ENCODE data around the gene PLRG1. TPM values are rescaled to one million over a fixed set of nuclear protein-coding genes. Genes with fewer than 3 reads are reported as not detected.

Gene PLRG1
- polyA plus RNA-seq, 1 experiment, result 98.6 TPM

DNA sequence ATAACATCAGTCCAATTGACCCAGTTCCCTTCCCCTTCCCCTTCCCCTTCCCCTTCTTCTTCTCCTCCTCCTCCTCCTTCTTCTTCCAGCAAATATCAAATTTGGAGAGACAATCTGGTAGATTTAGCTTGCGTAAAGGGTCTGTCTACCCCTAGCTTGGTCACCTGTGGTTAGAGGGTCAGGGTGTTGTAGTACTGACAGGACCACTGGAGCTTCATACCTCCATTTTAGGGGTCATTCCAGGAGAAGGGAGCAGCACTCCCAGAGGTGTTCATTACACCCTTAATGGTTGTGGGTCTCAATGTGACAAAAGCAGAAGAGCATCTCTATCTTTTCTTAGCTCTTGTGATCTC is 8.9 kb upstream of the PLRG1 start:
- CTCF ChIA-PET, result interaction anchor here (0.6 to 4.2 kb wide), 16 partner anchors 9 to 223 kb away, joined by 3 to 46 read pairs (median 4); partner anchors contain the start of gene PLRG1
- POLR2A ChIA-PET, result interaction anchor here (0.6 kb wide), 2 partner anchors 9 to 78 kb away, joined by 3 to 4 read pairs; partner anchors contain the start of gene PLRG1
- no peak for DNase-seq (ENCODE audit: low read depth)
- no peak overlapping the region for H3K4me3 ChIP-seq (ENCODE audit: low read depth, low read length)
- TF ChIP-seq, protein P1, sequence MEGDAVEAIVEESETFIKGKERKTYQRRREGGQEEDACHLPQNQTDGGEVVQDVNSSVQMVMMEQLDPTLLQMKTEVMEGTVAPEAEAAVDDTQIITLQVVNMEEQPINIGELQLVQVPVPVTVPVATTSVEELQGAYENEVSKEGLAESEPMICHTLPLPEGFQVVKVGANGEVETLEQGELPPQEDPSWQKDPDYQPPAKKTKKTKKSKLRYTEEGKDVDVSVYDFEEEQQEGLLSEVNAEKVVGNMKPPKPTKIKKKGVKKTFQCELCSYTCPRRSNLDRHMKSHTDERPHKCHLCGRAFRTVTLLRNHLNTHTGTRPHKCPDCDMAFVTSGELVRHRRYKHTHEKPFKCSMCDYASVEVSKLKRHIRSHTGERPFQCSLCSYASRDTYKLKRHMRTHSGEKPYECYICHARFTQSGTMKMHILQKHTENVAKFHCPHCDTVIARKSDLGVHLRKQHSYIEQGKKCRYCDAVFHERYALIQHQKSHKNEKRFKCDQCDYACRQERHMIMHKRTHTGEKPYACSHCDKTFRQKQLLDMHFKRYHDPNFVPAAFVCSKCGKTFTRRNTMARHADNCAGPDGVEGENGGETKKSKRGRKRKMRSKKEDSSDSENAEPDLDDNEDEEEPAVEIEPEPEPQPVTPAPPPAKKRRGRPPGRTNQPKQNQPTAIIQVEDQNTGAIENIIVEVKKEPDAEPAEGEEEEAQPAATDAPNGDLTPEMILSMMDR (IDR thresholded peaks at IDR 0.05; ENCODE audit: insufficient read depth, low read depth, low read length), result no peak
- no peaks in the 10 kb centered on the region for H3K27me3 ChIP-seq (ENCODE audit: control insufficient read depth, insufficient read depth, low read length)
- no peaks in the 10 kb centered on the region for H3K36me3 ChIP-seq (ENCODE audit: control insufficient read depth, insufficient read depth, low read length)

DNA sequence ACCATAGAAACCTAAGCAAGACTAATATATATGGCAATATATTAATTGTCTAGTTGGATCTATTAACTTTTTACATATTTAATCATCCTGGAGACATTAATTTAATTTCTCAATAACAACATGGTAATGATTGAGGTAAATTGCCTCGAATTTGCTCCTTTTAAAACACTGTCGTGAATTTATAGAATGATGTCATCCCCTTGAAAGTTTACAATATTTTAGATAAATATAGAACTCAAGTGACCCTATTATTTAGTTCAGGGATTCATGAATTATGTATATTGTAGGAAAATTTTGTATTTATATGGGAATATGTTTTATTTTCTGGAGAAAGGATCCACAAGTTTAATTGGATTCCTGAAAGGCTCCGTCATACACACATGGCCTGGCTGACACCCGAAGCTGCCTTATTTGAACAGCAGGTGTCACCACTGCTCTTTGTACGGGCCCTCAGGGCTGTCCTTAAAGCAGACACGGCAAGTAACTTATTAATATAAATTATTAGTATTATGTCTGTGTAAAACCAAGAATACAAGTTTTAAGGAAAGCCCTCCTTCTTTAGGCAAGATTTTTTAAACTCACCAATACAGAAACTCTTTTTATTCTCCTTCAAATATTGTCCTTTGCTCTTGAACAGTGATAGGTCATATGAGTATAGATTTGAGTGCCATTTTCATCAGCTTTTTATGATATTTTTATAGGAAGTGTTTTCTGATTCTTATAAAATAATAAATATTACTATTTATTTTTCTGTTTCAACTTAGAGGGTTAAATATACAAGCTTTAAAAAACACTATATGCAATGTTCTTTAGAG is 1.9 kb upstream of the PLRG1 start:
- H3K27me3 ChIP-seq (ENCODE audit: control insufficient read depth, insufficient read depth, low read length), result no peaks in the 10 kb centered on the region
- TF ChIP-seq, protein P1 (IDR thresholded peaks at IDR 0.05; ENCODE audit: insufficient read depth, low read depth, low read length), result peak; percentile 81
- peak; percentile 37 for DNase-seq (ENCODE audit: low read depth)
- no peaks in the 10 kb centered on the region for H3K36me3 ChIP-seq (ENCODE audit: control insufficient read depth, insufficient read depth, low read length)
- CTCF ChIA-PET, result interaction anchor here (0.6 to 4.7 kb wide), 17 partner anchors 9 to 427 kb away, joined by 3 to 29 read pairs (median 4); partner anchors contain the start of gene RBM46
- no peak overlapping the region for H3K4me3 ChIP-seq (ENCODE audit: low read depth, low read length)
- POLR2A ChIA-PET, result interaction anchor here (0.6 kb wide), 1 partner anchor 11 kb away, joined by 3 read pairs; the partner anchor contains the start of gene FGB

DNA sequence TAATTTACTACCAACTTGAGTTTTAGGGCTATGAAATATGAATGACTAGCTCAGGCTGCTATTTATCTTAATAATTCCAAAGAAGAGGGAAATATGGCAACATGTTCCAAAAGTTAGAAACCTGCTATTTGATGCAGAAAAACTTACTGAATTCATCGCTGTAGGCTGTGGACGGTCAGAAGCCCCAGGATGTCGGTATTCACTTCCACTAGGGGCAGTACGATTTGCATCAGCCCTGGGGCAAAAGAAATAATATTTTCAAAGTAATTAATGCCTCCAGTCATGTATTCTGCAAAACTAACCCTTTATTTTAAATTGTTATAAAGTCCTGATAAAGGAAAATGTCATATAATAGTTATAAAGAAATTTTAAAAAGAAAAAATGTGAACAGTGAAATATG is 4.5 kb downstream of the PLRG1 start:
- no peaks in the 10 kb centered on the region for H3K27me3 ChIP-seq (ENCODE audit: control insufficient read depth, insufficient read depth, low read length)
- H3K36me3 ChIP-seq (ENCODE audit: control insufficient read depth, insufficient read depth, low read length), result peaks cover 6% of the 10 kb centered on the region
- ChIA-PET POLR2A (no interaction called here), CTCF (no interaction called here)
- TF ChIP-seq, protein P1 (IDR thresholded peaks at IDR 0.05; ENCODE audit: insufficient read depth, low read depth, low read length), result no peak
- DNase-seq (ENCODE audit: low read depth), result no peak
- H3K4me3 ChIP-seq (ENCODE audit: low read depth, low read length), result no peak overlapping the region

DNA sequence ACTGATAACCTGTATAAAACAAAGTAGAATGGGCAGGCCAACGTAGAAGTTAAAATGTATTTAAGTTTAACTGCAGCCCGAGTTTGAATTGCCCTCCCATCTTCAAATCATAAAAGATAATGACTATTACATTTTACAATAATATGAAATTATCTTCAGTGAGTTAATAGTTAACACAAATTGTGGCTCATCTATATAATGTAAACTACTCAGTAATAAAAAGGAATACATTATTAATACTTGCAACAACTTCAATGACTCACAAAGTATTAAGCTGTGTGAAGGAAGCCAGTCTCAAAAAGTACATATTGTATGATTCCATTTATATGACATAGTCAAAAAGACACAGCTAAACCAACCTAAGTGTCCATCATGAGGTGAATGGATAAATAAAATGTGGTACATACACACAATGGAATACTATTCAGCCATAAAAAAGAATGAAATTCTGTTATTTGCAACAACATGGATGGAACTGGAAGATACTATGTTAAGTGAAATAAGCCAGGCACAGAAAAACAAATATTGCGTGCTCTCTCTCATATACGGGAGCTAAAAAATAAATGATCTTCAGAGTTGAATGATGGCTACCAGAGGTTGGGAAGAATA is 7.8 kb downstream of the PLRG1 start:
- TF ChIP-seq, protein P1 (IDR thresholded peaks at IDR 0.05; ENCODE audit: insufficient read depth, low read depth, low read length), result no peak
- DNase-seq (ENCODE audit: low read depth), result no peak
- Histone ChIP-seq H3K4me3 (ENCODE audit: low read depth, low read length) (no peak overlapping the region), H3K27me3 (ENCODE audit: control insufficient read depth, insufficient read depth, low read length) (no peaks in the 10 kb centered on the region), H3K36me3 (ENCODE audit: control insufficient read depth, insufficient read depth, low read length) (peaks cover 8% of the 10 kb centered on the region)
- ChIA-PET CTCF (no interaction called here), POLR2A (no interaction called here)

DNA sequence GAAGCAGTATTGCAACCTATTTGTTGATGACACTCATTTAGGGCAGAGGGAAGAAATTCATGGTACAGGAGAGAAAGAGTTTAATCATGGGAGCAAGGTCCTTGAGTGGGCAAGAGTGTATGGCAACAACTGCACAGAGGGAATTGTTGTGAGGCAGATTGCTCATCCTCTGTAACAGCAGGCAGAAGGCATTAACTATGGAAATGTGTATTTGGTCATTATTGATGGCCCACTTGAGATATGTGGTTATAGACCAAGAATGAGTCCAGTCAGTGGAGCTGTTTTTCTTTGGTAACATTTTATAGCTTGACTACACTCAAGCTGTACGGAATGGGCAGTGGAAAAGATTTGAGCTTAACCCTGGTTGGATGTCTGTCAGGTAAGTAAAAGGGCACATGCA is 15.9 kb downstream of the PLRG1 start:
- Histone ChIP-seq H3K4me3 (ENCODE audit: low read depth, low read length) (no peak overlapping the region), H3K36me3 (ENCODE audit: control insufficient read depth, insufficient read depth, low read length) (peaks cover 1% of the 10 kb centered on the region), H3K27me3 (ENCODE audit: control insufficient read depth, insufficient read depth, low read length) (no peaks in the 10 kb centered on the region)
- TF ChIP-seq, protein P1 (IDR thresholded peaks at IDR 0.05; ENCODE audit: insufficient read depth, low read depth, low read length), result no peak
- ChIA-PET CTCF (no interaction called here), POLR2A (no interaction called here)
- DNase-seq (ENCODE audit: low read depth), result no peak
